ENCODE results near the gene BTBD17.

Gene BTBD17

DNA sequence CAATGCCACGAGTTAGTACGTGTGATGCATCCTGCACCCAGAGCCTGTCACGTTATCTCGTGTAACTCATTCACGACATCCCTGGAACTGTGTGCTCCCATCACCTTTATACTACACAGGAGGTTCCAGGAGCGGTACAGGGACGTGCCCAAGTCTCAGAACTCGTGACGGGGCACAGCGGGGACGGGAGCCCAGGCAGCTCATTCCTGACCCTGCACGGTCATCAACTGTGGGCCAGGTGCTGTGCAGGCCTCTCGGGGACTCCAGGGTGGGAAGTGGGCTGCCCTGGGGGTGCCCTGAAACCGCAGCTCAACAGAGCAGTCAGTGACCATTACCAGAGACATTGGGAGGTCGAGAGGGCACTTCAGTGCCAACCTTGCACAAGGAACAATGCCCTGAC lies 46.8 kb downstream of the BTBD17 start:
- Mint-ChIP-seq H3K27ac (no peak overlapping the region), H3K36me3 (ENCODE audit: insufficient read depth) (peaks cover 3% of the 10 kb centered on the region), H3K9me3 (no peaks in the 10 kb centered on the region), H3K4me1 (ENCODE audit: low read depth in 2 of 2) (no peaks in the 10 kb centered on the region), H3K27me3 (no peaks in the 10 kb centered on the region), H3K4me3 (no peak overlapping the region)
- no peak for ATAC-seq (replicated peaks)
- no peak for DNase-seq

- Mint-ChIP-seq H3K27ac (no peak overlapping the region), H3K4me3 (no peak overlapping the region), H3K4me1 (ENCODE audit: low read depth in 2 of 2) (peaks cover 6% of the 10 kb centered on the region in 2 donors), H3K36me3 (ENCODE audit: insufficient read depth) (no peaks in the 10 kb centered on the region), H3K27me3 (no peaks in the 10 kb centered on the region), H3K9me3 (no peaks in the 10 kb centered on the region)
- DNase-seq (no peak), ATAC-seq (replicated peaks) (no peak)
Observed at GRCh38 chr17:74309902-74310301, 51.8 kb downstream of the BTBD17 start.

- Mint-ChIP-seq H3K9me3 (no peaks in the 10 kb centered on the region), H3K27ac (no peak overlapping the region), H3K27me3 (no peaks in the 10 kb centered on the region), H3K36me3 (ENCODE audit: insufficient read depth) (no peaks in the 10 kb centered on the region), H3K4me3 (no peak overlapping the region), H3K4me1 (ENCODE audit: low read depth in 2 of 2) (peaks cover 6% of the 10 kb centered on the region in 2 donors)
- DNase-seq = no peak
- no peak for ATAC-seq (replicated peaks)
Observed at GRCh38 chr17:74307984-74308773, 53.5 kb downstream of the BTBD17 start.
